Brain microvascular endothelial cell (primary cell): Measurements from ENCODE around the gene HSF4.
"Not testable (repeated sequence)": the region's sequence is repeated elsewhere in the genome, so short reads cannot be mapped to it uniquely, and the experiment has no call there.

Experiments used
- DNase-seq: peaks from one replicate; pipeline ENCODE4 v3.0.0-alpha.2; 2020
- H3K27ac ChIP-seq: fragments of 250-450 bp; sonication (Bioruptor Pico); 2 replicates; pipeline ENCODE4 v1.5.1; 2020; ENCODE audit warnings: mild to moderate bottlenecking, moderate library complexity
- H3K27me3 ChIP-seq: fragments of 250-450 bp; sonication (Bioruptor Pico); replicated peaks from 2 replicates; pipeline ENCODE4 v1.5.1; 2020; ENCODE audit warnings: mild to moderate bottlenecking
- H3K36me3 ChIP-seq: fragments of 250-450 bp; sonication (Bioruptor Pico); replicated peaks from 2 replicates; pipeline ENCODE4 v1.5.1; 2020; ENCODE audit warnings: mild to moderate bottlenecking
- H3K4me3 ChIP-seq: 2 replicates; pipeline ENCODE4 v1.5.1; 2011; ENCODE audit warnings: low read depth, mild to moderate bottlenecking, control low read depth, low read length, moderate library complexity
- CTCF ChIP-seq: IDR thresholded peaks from 2 replicates; pipeline ENCODE4 v1.5.1; 2011; ENCODE audit warnings: low read depth, mild to moderate bottlenecking, moderate library complexity, low read length, control low read depth, inconsistent platforms; ENCODE audit errors: missing control alignments
- in situ Hi-C: cut with HindIII; loops from 2 replicates; pipeline ENCODE4 v1.10.0; 2017; ENCODE audit warnings: low sequenced_read_pairs, low pct_ligation_motif_present

HSF4 gene

GRCh38 chr16:67164599-67165061 lies at the start of gene HSF4:
TSS of gene HSF4 (plus strand) at chr16:67164745. CDS start at chr16:67164812, 67 bp downstream.
- in situ Hi-C loops, result no loop called here
- no peak for DNase-seq
- H3K4me3 ChIP-seq, result no peak within 1 kb of the TSS
- no peaks in the 10 kb centered on the region for H3K36me3 ChIP-seq
- no peak for TF ChIP-seq CTCF
- no peak within 1 kb of the TSS for H3K27ac ChIP-seq
- peaks cover 47% of the 10 kb centered on the region for H3K27me3 ChIP-seq

GRCh38 chr16:67114793-67115192 lies 49.8 kb upstream of the HSF4 start:
- in situ Hi-C loops, result no loop called here
- Histone ChIP-seq H3K27me3 (no peaks in the 10 kb centered on the region), H3K36me3 (no peaks in the 10 kb centered on the region), H3K27ac (no peak overlapping the region), H3K4me3 (no peak overlapping the region)
- TF ChIP-seq CTCF, result no peak
- DNase-seq, result no peak

GRCh38 chr16:67115639-67116038 lies 48.9 kb upstream of the HSF4 start:
- peak; percentile 81 for DNase-seq

GRCh38 chr16:67116388-67117311 lies 47.9 kb upstream of the HSF4 start:
- in situ Hi-C loops, result no loop called here
- H3K27me3 ChIP-seq, result no peaks in the 10 kb centered on the region
- H3K36me3 ChIP-seq, result peaks cover 4% of the 10 kb centered on the region

More at GRCh38 chr16:67115639-67116038, 48.9 kb upstream of the HSF4 start:
- Histone ChIP-seq H3K36me3 (no peaks in the 10 kb centered on the region), H3K27me3 (no peaks in the 10 kb centered on the region), H3K27ac (peak overlapping the region; percentile 32), H3K4me3 (no peak overlapping the region)
- TF ChIP-seq CTCF, result no peak
- in situ Hi-C loops, result no loop called here

GRCh38 chr16:67117716-67118115 lies 46.8 kb upstream of the HSF4 start:
- peaks cover 11% of the 10 kb centered on the region for H3K36me3 ChIP-seq
- no peak for DNase-seq
- in situ Hi-C loops, result no loop called here
- no peak overlapping the region for H3K4me3 ChIP-seq
- no peak overlapping the region for H3K27ac ChIP-seq
- TF ChIP-seq CTCF, result no peak
- no peaks in the 10 kb centered on the region for H3K27me3 ChIP-seq

More at GRCh38 chr16:67116388-67117311, 47.9 kb upstream of the HSF4 start:
- H3K4me3 ChIP-seq, result no peak overlapping the region
- no peak for TF ChIP-seq CTCF
- DNase-seq, result no peak
- no peak overlapping the region for H3K27ac ChIP-seq

- H3K4me3 ChIP-seq, result no peak overlapping the region
- no peaks in the 10 kb centered on the region for H3K27me3 ChIP-seq
Measured at GRCh38 chr16:67120025-67120424, 44.5 kb upstream of the HSF4 start.

GRCh38 chr16:67122799-67123198 lies 41.7 kb upstream of the HSF4 start:
- DNase-seq, H3K27me3 ChIP-seq, in situ Hi-C loops, H3K27ac ChIP-seq, H3K4me3 ChIP-seq: not testable (repeated sequence)
- H3K36me3 ChIP-seq, result peaks cover 18% of the 10 kb centered on the region

More at GRCh38 chr16:67120025-67120424, 44.5 kb upstream of the HSF4 start:
- Histone ChIP-seq H3K27ac (no peak overlapping the region), H3K36me3 (peaks cover 18% of the 10 kb centered on the region)
- no peak for TF ChIP-seq CTCF
- in situ Hi-C loops, result no loop called here
- DNase-seq, result no peak
